IgD-negative memory B cell (primary cell): Measurements from ENCODE around the gene E4F1. TPM values are rescaled to one million over a fixed set of nuclear protein-coding genes. Genes with fewer than 3 reads are reported as not detected.

ENCODE experiments used
- H3K27ac Mint-ChIP-seq, 3 donors: one replicate each; pipeline ENCODE4 v1.8.0; 2020 to 2022; ENCODE audit warnings: mild to moderate bottlenecking in 3 of 3, mixed read lengths in 3 of 3, moderate library complexity in 1 of 3
- H3K27me3 Mint-ChIP-seq: one replicate; pipeline ENCODE4 v1.8.0; 2021; ENCODE audit warnings: mixed read lengths
- H3K36me3 Mint-ChIP-seq: one replicate; pipeline ENCODE4 v1.8.0; 2020; ENCODE audit warnings: mild to moderate bottlenecking, mixed read lengths
- H3K4me1 Mint-ChIP-seq, 3 donors: one replicate each; pipeline ENCODE4 v1.8.0; 2020 to 2022; ENCODE audit warnings: mixed read lengths in 3 of 3, mild to moderate bottlenecking in 1 of 3
- H3K4me3 Mint-ChIP-seq, 4 donors: one replicate each; pipeline ENCODE4 v1.8.0; 2020 to 2022; ENCODE audit warnings: mild to moderate bottlenecking in 4 of 4, mixed read lengths in 4 of 4, moderate library complexity in 3 of 4
- H3K9me3 Mint-ChIP-seq, 3 donors: one replicate each; pipeline ENCODE4 v1.8.0; 2020 to 2021; ENCODE audit warnings: mixed read lengths in 3 of 3, mild to moderate bottlenecking in 1 of 3
- polyA plus RNA-seq: library from polyadenylated mRNA; unstranded; fragments of 300-500 nt; fragmentation: Illumina TruSeq; gene quantifications from one replicate; pipeline ENCODE4 v1.2.3, GENCODE V29; 2021

Gene E4F1
- polyA plus RNA-seq, 1 donor from 2014 or later, result 23.2 TPM

- peaks cover 7 to 10% (median 7%) of the 10 kb centered on the region in 3 donors for H3K4me1 Mint-ChIP-seq
- H3K27me3 Mint-ChIP-seq, result no peaks in the 10 kb centered on the region
- no peaks in the 10 kb centered on the region for H3K9me3 Mint-ChIP-seq
- no peak overlapping the region for H3K4me3 Mint-ChIP-seq
- H3K36me3 Mint-ChIP-seq, result no peaks in the 10 kb centered on the region
- no peak overlapping the region for H3K27ac Mint-ChIP-seq
These were observed 48.6 kb downstream of the E4F1 start for GRCh38 chr16:2271848-2272461.

GRCh38 chr16:2273484-2273883 lies 50.1 kb downstream of the E4F1 start:
- no peaks in the 10 kb centered on the region for H3K27me3 Mint-ChIP-seq
- no peak overlapping the region for H3K4me3 Mint-ChIP-seq
- no peaks in the 10 kb centered on the region for H3K36me3 Mint-ChIP-seq
- H3K4me1 Mint-ChIP-seq, result peaks cover 0 to 7% (median 6%) of the 10 kb centered on the region in 3 donors
- no peaks in the 10 kb centered on the region for H3K9me3 Mint-ChIP-seq
- no peak overlapping the region for H3K27ac Mint-ChIP-seq

GRCh38 chr16:2273931-2274330 lies 50.5 kb downstream of the E4F1 start:
- no peaks in the 10 kb centered on the region for H3K9me3 Mint-ChIP-seq
- H3K27ac Mint-ChIP-seq, result peak overlapping the region in 1 of 3 donors; percentile 45
- H3K27me3 Mint-ChIP-seq, result no peaks in the 10 kb centered on the region
- peak overlapping the region in 1 of 4 donors; percentile 20 for H3K4me3 Mint-ChIP-seq
- H3K36me3 Mint-ChIP-seq, result no peaks in the 10 kb centered on the region
- H3K4me1 Mint-ChIP-seq, result peaks cover 0 to 7% (median 6%) of the 10 kb centered on the region in 3 donors

GRCh38 chr16:2275476-2276367 lies 52.3 kb downstream of the E4F1 start:
- no peaks in the 10 kb centered on the region for H3K9me3 Mint-ChIP-seq
- no peaks in the 10 kb centered on the region for H3K36me3 Mint-ChIP-seq
- no peaks in the 10 kb centered on the region for H3K4me1 Mint-ChIP-seq
- no peaks in the 10 kb centered on the region for H3K27me3 Mint-ChIP-seq
- no peak overlapping the region for H3K4me3 Mint-ChIP-seq
- no peak overlapping the region for H3K27ac Mint-ChIP-seq

GRCh38 chr16:2276368-2277195 lies 53.2 kb downstream of the E4F1 start:
- Mint-ChIP-seq H3K9me3 (no peaks in the 10 kb centered on the region), H3K4me3 (no peak overlapping the region), H3K4me1 (no peaks in the 10 kb centered on the region), H3K27ac (no peak overlapping the region), H3K27me3 (no peaks in the 10 kb centered on the region), H3K36me3 (no peaks in the 10 kb centered on the region)

- Mint-ChIP-seq H3K4me1 (no peaks in the 10 kb centered on the region), H3K4me3 (no peak overlapping the region), H3K27ac (no peak overlapping the region), H3K27me3 (no peaks in the 10 kb centered on the region), H3K36me3 (no peaks in the 10 kb centered on the region), H3K9me3 (no peaks in the 10 kb centered on the region)
These were observed 54.3 kb downstream of the E4F1 start for GRCh38 chr16:2277466-2278271.

- no peak overlapping the region for H3K27ac Mint-ChIP-seq
- no peaks in the 10 kb centered on the region for H3K9me3 Mint-ChIP-seq
- H3K4me1 Mint-ChIP-seq, result no peaks in the 10 kb centered on the region
- no peaks in the 10 kb centered on the region for H3K27me3 Mint-ChIP-seq
- H3K4me3 Mint-ChIP-seq, result no peak overlapping the region
- H3K36me3 Mint-ChIP-seq, result no peaks in the 10 kb centered on the region
These were observed 54.8 kb downstream of the E4F1 start for GRCh38 chr16:2278272-2278608.

GRCh38 chr16:2278956-2279800 lies 55.8 kb downstream of the E4F1 start:
- no peaks in the 10 kb centered on the region for H3K4me1 Mint-ChIP-seq

GRCh38 chr16:2280461-2280860 lies 57.1 kb downstream of the E4F1 start:
- Mint-ChIP-seq H3K9me3 (no peaks in the 10 kb centered on the region), H3K4me1 (no peaks in the 10 kb centered on the region), H3K27me3 (no peaks in the 10 kb centered on the region), H3K27ac (no peak overlapping the region), H3K4me3 (no peak overlapping the region), H3K36me3 (peaks cover 2% of the 10 kb centered on the region)

More at GRCh38 chr16:2278956-2279800, 55.8 kb downstream of the E4F1 start:
- no peak overlapping the region for H3K27ac Mint-ChIP-seq
- H3K36me3 Mint-ChIP-seq, result peaks cover 2% of the 10 kb centered on the region
- H3K27me3 Mint-ChIP-seq, result no peaks in the 10 kb centered on the region
- no peaks in the 10 kb centered on the region for H3K9me3 Mint-ChIP-seq
- H3K4me3 Mint-ChIP-seq, result no peak overlapping the region

- Mint-ChIP-seq H3K36me3 (peaks cover 2% of the 10 kb centered on the region), H3K9me3 (no peaks in the 10 kb centered on the region), H3K4me1 (no peaks in the 10 kb centered on the region), H3K27ac (no peak overlapping the region), H3K27me3 (no peaks in the 10 kb centered on the region), H3K4me3 (no peak overlapping the region)
These were observed 57.7 kb downstream of the E4F1 start for GRCh38 chr16:2280981-2281542.

- Mint-ChIP-seq H3K4me1 (no peaks in the 10 kb centered on the region), H3K4me3 (no peak overlapping the region), H3K27me3 (no peaks in the 10 kb centered on the region), H3K36me3 (peaks cover 2% of the 10 kb centered on the region), H3K27ac (no peak overlapping the region), H3K9me3 (no peaks in the 10 kb centered on the region)
These were observed 58.9 kb downstream of the E4F1 start for GRCh38 chr16:2282262-2282661.

GRCh38 chr16:2282866-2283555 lies 59.6 kb downstream of the E4F1 start:
- no peaks in the 10 kb centered on the region for H3K9me3 Mint-ChIP-seq

More at GRCh38 chr16:2282866-2283555, 59.6 kb downstream of the E4F1 start:
- Mint-ChIP-seq H3K27me3 (no peaks in the 10 kb centered on the region), H3K27ac (no peak overlapping the region), H3K36me3 (peaks cover 2% of the 10 kb centered on the region), H3K4me1 (no peaks in the 10 kb centered on the region), H3K4me3 (no peak overlapping the region)
